ENCODE results near the gene GNAO1.

The GNAO1 gene

DNA sequence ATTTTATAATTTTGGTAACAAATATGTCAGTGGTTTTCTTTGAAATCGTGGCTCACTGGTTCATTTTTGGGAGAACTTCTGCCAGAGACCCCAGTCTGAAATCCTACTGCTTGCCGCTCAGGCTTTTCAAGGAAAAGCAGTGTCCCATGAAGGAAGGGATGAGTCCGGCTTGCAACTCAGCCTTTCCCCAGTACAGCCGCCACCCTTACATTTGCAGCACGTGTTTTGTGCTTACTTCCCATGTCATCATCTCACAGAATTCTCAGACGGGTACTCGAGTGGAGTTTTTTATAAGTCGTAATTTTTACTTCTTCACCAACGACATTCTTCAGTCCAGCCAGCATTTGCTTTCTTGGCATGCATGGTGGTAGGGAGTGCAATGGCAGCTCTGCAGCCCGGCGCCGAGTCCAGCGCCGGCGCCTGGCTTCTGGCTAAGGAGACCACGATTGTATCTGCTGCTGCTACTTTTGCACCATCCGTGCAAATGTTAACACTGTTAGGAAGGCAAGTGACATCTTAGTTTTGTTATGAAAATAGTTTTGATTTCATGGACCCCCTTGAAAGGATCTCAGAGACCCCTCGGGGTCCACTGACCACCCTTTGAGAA lies 123.1 kb downstream of the GNAO1 start:
- no peak for DNase-seq (ENCODE audit: low spot score)

GRCh38 chr16:56315955-56316354 lies 124.7 kb downstream of the GNAO1 start:
- no peak for DNase-seq (ENCODE audit: low spot score)

GRCh38 chr16:56316545-56316944 lies 125.3 kb downstream of the GNAO1 start:
- no peak for DNase-seq (ENCODE audit: low spot score)

GRCh38 chr16:56317998-56318826 lies 126.9 kb downstream of the GNAO1 start:
- DNase-seq (ENCODE audit: low spot score): peak; percentile 92

DNA sequence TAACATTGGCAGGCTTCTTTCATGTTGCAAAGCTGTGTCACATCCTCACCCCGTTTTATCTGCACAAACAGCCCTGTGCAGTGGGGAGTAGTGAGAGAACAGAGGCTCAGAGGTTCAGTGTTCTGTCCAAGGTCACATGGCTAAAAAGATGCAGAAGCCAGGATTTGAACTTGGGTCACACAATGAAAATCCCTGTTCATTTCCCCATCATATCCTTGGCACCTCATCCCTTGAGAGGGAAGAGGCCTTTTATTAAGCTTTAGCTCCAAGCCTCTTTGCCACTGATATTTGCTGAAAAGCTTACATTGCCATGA lies 127.5 kb downstream of the GNAO1 start:
- no peak for DNase-seq (ENCODE audit: low spot score)

DNA sequence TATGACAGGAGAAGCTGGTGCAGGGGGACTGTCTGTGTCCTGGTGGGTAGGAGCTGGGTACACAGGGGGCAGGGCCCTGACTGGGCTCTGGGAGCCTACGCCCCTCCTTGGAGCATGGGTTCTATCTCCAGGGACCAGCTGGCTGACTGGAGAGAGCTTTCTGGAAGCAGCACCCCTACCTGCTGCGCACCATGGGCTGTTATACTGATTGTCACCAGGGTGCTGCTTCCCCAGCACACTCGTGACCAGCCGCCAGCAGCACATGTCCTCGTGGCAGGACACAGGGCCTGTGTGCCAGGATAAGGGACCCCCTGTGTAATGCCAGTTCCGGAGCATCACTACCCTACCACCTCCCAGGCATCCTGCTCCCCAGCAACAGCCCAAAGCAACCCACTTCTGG lies 128.1 kb downstream of the GNAO1 start:
- DNase-seq (ENCODE audit: low spot score): no peak

DNA sequence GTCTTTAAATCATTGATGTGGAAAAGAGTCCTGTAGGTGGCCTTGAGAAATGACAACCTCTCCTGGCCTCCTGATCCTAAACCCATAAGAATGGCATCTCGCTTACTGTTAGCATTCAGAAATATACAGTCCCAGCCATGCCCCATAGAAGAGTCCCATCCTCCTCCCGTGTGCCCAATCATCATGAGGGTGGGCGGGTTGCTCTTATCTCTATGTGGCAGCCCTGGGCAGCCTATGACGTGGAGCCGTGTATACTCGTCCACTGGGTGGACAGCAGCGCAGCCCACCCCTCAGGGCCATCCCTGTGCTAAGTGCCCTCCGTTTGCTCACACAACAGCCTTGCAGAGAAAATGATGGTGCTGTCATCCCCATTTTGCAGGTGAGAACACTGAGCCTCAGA lies 128.8 kb downstream of the GNAO1 start:
- no peak for DNase-seq (ENCODE audit: low spot score)

DNA sequence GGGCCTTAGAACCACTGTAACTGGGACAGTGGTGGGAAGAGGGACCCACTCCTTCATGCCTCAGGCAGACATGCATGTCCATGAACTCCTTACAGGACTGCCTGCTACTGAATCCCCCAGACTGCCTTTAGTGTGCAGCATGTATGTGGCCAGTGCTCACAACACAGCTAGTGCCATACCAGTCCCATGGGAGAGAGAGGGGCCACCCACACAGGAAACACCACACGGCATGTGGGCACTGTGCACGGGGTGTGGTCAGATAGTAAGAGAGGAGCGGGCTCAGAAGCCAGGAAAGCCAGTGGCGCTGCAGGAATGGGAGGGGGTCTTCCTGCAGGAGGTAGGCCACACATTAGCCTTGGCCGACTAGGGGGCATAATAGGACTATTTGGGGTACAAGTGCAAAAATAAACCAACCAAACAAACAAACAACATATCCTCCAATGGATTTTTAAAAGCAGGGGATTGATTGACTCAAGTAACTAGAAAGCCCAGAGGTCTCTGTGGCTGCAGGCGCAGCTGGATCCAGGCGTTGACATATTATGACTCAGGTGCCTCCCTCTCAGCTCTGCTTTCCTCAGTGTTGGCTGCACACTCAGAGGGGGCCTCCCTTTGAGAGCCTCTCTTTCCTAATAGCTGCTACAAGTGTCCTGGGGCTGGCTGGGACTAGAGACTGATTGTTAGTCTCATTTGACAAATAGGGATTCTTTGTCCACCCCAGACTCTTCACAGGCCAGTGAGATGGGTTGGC lies 129.7 kb downstream of the GNAO1 start:
- DNase-seq (ENCODE audit: low spot score): no peak

GRCh38 chr16:56321571-56321970 lies 130.3 kb downstream of the GNAO1 start:
- no peak for DNase-seq (ENCODE audit: low spot score)

GRCh38 chr16:56324406-56324805 lies 133.1 kb downstream of the GNAO1 start:
- DNase-seq (ENCODE audit: low spot score): no peak

- no peak for DNase-seq (ENCODE audit: low spot score)
Observed at GRCh38 chr16:56325956-56326355, 134.7 kb downstream of the GNAO1 start.

GRCh38 chr16:56327071-56327928 lies 136.0 kb downstream of the GNAO1 start:
- DNase-seq (ENCODE audit: low spot score): no peak

DNA sequence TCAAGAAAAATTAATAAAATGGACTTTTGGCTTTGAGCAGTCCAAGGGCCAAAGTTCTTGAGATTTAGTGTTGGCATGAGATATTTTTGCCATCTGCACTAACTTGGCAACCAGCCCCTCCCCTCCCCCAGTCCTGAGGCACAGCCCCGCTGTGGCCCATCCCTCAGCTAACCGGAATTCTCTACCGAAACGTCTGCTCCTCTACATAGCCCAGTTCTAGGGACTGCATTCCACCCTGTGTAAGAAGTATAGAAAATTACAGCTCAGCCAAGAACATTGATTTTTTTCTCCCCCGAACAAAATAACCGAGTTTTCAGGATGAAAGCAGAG lies 136.6 kb downstream of the GNAO1 start:
- DNase-seq (ENCODE audit: low spot score): no peak

DNA sequence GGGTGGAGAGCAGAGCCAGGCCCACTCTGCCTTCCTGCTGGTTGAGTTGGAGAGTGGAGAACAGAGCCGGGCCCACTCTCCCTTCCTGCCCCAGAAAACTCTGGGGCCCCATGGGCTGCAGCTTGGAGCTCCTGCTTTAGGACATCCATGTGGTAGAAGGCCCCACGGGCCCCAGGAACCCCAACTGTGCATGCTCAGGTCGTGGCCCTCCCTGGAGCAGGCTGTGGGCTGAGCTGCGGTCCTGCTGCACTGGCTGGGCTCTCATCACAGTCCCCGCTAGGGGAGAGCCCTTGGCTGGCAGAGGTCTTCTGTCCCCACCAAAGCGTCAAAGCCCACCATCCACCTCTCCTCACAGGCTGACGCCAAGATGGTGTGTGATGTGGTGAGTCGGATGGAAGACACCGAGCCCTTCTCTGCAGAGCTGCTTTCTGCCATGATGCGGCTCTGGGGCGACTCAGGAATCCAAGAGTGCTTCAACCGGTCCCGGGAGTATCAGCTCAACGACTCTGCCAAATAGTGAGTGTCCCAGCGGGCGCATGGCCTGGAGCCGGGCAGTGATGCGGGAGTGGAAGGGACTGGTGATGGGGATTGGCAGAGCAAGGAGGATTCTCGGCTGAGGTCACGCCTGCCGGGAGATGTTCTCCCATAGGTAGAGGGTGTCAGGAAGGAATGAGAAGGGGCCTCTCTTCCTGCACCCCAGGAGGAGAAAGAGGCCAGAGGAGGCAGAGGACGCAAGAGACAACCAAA lies 137.2 kb downstream of the GNAO1 start:
- DNase-seq (ENCODE audit: low spot score): no peak

DNA sequence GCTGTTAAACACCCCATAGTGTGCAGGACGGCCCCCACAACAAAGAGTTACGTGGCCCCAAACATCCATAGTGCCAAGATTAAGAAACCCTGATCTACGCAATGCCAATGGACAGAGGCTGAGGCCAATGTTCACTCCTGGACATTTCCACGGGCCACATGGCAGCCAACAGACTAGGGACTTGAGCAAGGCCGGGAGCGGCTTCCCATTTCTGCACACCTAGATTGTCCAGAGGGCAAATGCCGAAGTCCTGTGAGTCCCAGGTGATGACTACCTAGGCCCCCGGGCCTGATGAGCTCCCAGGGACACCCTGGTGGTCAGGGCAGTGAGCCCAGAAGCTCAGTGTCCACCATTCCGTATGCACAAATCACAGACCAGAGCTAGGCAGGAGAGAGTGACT lies 138.6 kb downstream of the GNAO1 start:
- DNase-seq (ENCODE audit: low spot score): no peak

GRCh38 chr16:56330476-56330875 lies 139.2 kb downstream of the GNAO1 start:
- DNase-seq (ENCODE audit: low spot score): no peak

DNA sequence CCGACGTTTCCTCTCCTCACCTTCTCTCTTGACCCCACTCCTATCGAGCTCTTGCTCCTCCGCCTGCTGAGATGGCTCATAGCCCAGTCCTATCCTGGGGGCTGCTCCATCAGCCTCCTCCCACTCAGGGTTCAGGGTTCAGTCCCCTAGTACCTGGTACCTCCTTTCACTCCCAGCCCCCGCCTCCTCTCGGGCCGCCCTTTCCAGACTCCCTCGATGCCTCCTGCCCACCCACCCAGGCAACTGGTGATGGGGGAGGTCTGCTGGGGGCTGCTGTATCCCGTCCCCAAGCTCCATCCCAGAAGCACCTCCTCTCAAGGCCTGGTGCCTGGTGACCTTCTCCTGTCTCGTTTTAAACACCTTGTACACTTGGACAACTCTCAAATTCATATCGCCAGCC lies 140.1 kb downstream of the GNAO1 start:
- DNase-seq (ENCODE audit: low spot score): no peak

DNA sequence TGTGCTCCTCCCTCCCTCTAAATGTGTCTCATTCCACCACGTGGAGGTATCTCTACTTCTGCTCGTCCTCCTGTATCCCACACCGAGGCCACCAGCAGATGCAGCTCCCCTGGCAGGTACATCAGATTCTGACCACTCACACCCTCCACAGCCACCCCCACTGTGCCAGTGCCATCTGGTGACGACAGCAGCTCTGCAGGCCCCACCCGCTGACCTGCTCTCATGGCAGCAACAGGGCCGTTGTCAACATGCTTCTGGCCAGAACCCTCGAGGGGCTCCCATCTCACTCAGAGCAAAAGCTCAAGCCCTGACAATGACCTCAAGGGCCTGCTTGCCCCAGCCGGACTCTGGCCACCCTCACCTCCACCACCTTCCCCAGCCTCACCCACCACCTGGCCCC lies 140.6 kb downstream of the GNAO1 start:
- DNase-seq (ENCODE audit: low spot score): no peak

- DNase-seq (ENCODE audit: low spot score): peak; percentile 71
Observed at GRCh38 chr16:56332464-56333079, 141.3 kb downstream of the GNAO1 start.

GRCh38 chr16:56334761-56335160 lies 143.5 kb downstream of the GNAO1 start:
- DNase-seq (ENCODE audit: low spot score): no peak

DNA sequence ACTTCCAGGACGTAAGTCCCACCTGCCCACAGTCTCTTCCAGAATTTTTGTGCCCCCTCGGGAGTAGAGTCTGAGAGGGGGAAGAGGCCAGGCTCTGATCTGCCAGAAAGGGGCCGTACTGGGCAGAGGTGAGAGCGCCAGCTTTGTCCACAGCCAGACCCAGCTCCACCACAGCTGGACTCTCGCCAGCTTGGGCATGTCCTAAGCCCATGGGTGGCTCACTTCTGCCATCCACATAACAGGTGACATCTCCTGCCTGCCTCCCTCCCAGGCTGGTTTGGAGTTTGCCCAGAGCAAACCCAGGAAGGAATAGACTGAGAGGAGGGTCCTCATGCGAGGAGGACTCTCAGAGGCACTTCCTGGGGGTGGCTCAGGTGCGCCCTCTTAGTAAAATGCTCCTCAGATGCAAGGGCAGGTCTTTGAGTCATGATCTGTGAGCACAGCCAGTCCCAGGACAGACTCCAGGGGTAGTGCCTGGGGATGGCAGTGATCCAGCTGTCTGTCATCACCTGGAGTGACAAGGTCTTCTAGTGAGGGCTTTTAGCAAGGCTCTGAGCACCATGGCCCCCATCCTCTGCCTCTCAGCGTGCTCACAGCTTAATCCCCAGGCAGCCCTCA lies 144.9 kb downstream of the GNAO1 start:
- DNase-seq (ENCODE audit: low spot score): no peak
